GM15510 (cell line): ENCODE measurements around the gene TTLL1.

ENCODE experiments used
- POLR2A ChIP-seq: IDR thresholded peaks from 3 replicates; pipeline ENCODE4 v1.6.1; 2011; ENCODE audit warnings: borderline replicate concordance; ENCODE audit not compliant: insufficient read length; ENCODE audit errors: extremely low read depth

Gene TTLL1

GRCh38 chr22:43094085-43094484, 4.9 kb upstream of the TTLL1 start:
- no peak for TF ChIP-seq POLR2A

DNA sequence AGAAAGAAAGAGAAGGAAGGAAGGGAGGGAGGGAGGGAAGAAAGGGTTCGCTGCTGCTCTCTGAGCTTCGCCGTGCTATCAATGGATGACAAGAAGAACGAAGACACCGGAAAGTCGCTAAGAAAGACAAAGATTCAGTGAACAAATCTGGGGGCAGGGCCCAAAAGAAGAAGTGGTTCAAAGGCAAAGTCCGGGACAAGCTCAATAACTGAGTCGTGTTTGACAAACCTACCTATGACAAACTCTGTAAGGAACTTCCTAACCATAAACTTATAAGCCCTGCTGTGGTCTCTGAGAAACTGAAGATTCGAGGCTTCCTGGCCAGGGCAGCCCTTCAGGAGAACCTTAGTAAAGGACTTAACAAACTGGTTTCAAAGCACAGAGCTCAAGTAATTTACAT, 2.9 kb upstream of the TTLL1 start:
- no peak for TF ChIP-seq POLR2A

GRCh38 chr22:43090130-43090789, 1.1 kb upstream of the TTLL1 start:
- TF ChIP-seq POLR2A: no peak

GRCh38 chr22:43088627-43088983, 586 bp downstream of the TTLL1 start:
- TF ChIP-seq POLR2A: no peak

GRCh38 chr22:43085658-43086606, 3.3 kb downstream of the TTLL1 start:
- no peak for TF ChIP-seq POLR2A

DNA sequence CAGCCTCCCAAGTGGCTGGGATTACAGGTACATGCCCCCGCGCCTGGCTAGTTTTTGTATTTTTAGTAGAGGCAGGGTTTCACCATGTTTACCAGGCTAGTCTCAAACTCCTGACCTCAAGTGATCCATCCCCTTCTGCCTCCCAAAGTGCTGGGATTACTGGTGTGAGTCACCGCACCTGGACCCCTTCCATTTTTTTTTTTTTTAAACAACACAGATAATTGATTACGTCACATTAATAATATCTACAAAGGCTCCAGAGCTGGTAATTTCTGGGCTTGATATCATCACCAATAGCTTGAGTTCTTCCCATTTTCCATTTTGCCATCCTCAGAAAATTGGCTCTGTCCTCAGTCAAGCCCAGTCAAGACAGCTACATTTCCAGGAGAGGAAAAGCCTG, 7.2 kb downstream of the TTLL1 start:
- TF ChIP-seq POLR2A: no peak

DNA sequence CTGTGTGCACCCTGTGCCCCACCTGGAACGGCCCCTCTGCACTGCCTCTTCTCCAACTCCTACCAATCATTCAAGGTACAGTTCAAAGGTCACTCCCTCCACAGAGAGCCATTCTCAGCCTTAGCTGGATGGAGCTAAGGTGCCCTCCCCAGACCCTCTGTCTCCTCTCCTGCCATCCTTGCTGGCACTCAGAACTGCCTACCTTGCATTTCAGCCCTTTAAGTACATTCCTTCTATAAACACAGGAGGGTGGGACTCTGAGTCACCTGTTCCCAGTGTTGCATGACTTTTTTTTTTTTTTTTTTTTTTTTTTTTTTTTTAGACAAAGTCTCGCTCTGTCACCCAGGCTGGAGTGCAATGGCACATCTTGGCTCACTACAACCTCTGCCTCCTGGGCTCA, 8.6 kb downstream of the TTLL1 start:
- TF ChIP-seq POLR2A: no peak

DNA sequence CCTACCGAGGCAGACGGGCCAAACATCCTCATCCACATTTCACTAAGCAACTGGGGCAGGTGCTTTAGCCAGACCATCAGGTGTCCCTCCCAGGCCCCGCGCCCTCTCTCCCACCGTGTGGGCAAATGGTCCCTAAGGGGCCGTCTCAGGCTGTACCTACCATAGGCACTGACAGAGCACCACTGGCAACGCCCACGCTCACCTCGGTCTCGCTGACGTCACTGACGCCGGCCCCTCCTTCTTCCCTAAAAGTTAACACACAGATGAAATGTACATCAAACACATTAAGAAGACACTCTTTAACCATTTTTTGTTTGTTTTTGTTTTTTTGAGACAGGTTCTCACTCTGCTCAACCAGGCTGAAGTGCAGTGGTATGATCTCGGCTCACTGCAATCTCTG, 9.4 kb downstream of the TTLL1 start:
- no peak for TF ChIP-seq POLR2A

DNA sequence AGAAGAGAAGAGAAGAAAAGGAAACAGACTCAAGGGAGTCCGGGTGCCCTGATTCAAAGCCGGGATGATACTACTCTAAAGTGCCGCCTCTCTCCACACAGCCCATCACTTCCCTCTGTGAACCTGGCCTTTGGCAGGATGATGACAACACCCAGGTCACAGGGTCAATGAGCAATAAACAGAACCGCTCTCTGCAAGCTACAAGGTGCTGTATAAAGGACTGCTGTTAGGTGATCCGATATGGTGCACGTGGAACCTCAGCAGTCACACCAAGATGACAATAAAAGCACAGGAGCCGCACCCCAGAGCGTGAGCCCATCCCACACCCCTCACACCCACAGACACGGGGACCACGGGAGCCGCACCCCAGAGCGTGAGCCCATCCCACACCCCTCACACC, 10.7 kb downstream of the TTLL1 start:
- TF ChIP-seq POLR2A: no peak

DNA sequence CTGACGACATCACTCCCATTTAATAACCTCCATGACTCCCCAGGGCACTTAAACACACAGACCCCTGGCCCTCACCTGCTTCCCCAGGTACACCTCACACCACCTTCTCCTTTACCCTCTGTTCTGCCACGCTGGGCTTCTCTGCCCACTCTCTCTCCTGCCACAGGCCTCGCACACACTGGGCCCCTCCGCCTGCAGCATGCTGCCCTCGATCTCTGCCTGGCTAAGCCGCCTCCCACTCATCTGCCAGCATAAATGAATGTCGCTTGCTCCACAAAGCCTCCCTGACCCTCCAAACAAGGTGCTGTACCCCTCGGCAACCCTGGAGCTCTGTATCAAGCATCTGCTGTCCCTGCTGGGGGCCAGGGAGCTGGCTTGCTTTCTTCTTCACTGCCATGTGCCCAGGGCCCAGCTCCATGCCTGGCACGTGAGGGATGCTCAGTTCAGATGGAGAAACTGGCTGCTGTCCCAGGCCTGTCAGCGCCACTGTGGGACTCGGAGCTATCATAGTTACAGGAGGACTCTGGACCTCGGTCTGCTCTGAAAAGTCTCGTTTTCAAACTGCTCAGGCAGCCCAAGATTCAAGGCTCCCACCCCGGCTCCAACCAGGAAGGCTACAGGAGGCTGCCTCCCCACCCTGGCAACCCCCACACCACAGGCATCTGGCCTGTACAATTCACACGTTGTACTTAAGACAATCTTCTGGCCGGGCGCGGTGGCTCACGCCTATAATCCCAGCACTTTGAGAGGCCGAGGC, 11.9 kb downstream of the TTLL1 start:
- no peak for TF ChIP-seq POLR2A

GRCh38 chr22:43066844-43067385, 22.3 kb downstream of the TTLL1 start:
- no peak for TF ChIP-seq POLR2A

GRCh38 chr22:43066134-43066533, 23.1 kb downstream of the TTLL1 start:
- TF ChIP-seq POLR2A: no peak

DNA sequence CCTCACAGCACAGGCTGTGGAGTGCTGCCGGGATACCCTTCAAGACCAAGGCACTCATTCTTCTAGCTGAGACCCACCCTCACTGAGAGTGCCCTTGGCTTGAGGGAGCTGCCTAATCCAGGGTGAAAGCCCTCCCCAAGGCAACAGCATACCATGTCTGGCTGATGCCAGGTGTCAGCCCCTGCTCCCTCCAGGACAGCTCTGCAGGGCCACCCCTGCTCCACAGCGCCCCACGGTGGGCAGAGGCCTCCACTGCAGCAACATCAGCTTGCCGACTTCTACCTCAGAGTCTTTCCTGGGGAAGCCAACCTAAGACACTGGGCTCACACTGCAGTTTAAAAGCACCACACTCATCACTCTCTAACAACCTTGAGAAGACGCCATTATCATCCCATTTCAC, 29.0 kb downstream of the TTLL1 start:
- TF ChIP-seq POLR2A: no peak

GRCh38 chr22:43057641-43058040, 31.6 kb downstream of the TTLL1 start:
- TF ChIP-seq POLR2A: no peak

DNA sequence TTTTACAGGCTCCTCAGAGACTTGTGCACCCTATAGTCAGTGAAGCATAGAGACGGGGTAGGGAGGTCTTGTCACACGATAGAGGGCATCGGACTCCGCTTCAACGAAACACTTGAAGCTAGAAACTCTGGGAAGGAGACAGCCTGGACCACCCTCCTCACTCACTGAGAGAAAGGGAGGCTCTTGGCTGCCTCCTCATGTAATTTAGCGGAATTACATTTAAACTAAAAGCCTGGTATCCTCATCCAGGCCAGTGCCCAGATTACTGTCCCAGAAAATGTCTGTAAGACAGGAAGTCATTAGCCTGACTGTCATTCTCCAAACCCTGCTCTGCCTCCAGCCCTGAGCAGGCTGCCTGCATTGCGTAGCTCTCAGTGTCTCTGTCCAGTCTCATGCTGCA, 36.0 kb downstream of the TTLL1 start:
- TF ChIP-seq POLR2A: no peak
